ENCODE data around the gene YIF1B.

Gene YIF1B

DNA sequence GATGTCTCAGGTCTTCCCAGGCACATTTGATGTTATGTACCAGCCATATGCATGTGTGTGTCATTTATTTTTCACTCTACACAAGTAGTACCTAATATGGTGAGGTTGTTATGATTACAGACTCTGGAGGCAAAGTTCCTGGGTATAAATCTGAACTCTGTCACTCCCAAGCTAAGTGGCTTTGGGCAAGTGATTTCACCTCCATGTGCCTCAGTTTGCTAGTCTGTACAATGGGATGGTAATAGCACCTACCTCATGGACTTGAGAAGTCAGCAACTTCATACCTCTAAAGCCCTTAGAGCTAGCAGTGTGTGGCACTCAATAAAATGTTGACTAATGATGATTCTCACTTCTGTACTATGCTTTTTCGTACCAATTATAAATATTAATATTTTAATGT, 16.0 kb upstream of the YIF1B start:
- DNase-seq: no peak

DNA sequence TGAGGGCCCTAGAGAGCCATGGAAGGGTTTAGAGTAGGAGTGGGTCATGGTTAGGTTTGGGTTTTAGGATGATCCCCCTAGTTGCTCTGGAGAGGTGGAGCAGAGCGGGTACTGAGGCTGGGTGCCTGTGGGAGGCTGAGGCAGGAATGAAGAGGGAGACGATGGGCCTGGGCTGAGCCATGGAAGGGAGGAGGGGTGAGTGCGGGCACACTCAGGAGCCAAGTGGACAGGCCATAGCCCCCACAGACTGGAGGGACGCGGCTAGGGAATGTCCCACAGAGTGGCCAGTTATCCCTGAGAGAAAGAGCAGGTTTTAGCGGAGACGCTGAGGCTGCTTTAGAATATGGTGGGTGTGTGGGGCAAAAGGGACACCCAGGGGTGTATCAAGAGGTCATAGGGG, 13.9 kb upstream of the YIF1B start:
- no peak for DNase-seq

DNA sequence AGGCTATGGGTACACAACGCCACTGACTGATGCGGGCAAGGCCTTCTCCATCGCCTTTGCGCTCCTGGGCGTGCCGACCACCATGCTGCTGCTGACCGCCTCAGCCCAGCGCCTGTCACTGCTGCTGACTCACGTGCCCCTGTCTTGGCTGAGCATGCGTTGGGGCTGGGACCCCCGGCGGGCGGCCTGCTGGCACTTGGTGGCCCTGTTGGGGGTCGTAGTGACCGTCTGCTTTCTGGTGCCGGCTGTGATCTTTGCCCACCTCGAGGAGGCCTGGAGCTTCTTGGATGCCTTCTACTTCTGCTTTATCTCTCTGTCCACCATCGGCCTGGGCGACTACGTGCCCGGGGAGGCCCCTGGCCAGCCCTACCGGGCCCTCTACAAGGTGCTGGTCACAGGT, 10.8 kb upstream of the YIF1B start:
- DNase-seq: no peak

DNA sequence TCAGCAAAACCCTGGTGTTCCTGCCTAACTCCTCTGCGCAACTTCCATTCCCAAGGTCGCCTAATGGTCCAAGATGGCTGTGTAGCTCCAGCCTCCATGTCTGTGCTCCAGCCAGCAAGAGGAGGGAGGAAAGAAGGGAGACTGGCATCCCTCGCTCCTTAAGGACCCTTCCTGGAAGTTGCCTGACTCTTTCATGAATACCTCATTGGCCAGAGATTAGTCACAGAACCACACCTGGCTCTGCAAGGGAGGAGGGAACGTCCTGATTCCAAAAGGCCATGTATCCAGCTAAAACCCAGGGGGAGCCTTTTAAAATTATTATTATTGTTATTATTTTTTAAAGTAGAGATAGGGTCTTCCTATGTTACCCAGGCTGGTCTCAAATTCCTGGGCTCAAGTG, 8.7 kb upstream of the YIF1B start:
- DNase-seq: no peak

DNA sequence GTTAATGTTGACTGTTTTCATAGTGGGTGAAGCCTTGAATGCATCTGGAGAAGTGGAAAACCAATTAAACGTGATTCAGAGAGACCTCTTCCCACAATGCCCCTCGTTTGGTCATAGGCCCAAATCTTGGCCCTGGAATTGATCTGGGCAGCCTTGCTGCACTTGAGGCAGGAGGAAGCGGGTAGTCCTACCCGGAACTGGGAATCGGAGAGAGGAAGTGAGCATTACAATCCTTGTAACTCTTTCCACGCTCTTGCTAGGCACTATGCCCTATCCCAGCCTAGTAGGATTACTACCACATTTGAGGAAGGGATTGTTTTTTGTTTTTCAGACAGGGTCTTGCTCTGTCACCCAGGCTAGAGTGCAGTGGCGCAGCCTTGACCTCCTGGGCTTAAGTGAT, 7.5 kb upstream of the YIF1B start:
- no peak for DNase-seq

DNA sequence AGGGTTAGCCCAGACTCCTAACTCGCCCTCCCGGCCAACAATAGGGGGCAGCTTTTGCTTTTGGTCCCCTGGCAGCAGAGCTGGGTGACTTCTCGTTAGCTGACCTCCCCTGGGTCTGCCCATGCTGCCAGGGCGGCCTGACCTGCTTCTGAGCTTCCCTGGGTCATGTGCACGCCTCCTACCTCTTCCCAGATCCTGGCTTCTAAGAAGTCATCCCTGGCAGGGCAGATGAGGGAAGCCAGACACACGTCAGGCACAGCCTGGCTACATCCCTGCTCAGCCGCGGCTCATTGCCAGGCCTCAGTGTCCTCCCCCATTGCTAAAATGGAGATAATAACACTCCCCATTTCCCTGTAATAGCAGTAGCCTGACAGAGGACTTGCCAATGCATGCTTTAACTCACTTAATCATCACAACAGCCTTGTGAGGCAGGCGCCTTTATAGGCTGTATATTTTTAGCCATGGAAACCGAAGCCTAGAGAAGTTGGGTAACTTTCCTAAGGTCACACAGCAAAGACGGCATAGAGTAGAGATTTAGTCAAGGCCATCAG, 6.0 kb upstream of the YIF1B start:
- DNase-seq: no peak

DNA sequence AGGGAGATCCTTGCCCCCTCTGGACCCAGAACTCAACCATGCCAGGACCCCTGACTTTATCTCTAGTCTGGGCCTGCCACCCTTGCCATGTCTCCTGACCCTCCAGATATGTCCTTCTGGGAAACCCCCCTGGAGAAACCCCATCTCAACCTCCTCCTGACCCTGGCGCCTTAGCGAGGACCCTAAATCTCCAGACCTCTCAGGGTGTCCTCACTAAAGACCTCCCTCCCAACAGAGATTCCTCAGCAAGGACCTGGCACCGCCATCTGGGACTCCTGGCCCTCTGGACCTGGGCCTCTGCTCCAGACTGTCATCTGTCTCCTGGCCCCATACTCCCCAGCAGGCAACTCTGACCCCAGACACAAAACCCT, 5.2 kb upstream of the YIF1B start:
- DNase-seq: no peak

DNA sequence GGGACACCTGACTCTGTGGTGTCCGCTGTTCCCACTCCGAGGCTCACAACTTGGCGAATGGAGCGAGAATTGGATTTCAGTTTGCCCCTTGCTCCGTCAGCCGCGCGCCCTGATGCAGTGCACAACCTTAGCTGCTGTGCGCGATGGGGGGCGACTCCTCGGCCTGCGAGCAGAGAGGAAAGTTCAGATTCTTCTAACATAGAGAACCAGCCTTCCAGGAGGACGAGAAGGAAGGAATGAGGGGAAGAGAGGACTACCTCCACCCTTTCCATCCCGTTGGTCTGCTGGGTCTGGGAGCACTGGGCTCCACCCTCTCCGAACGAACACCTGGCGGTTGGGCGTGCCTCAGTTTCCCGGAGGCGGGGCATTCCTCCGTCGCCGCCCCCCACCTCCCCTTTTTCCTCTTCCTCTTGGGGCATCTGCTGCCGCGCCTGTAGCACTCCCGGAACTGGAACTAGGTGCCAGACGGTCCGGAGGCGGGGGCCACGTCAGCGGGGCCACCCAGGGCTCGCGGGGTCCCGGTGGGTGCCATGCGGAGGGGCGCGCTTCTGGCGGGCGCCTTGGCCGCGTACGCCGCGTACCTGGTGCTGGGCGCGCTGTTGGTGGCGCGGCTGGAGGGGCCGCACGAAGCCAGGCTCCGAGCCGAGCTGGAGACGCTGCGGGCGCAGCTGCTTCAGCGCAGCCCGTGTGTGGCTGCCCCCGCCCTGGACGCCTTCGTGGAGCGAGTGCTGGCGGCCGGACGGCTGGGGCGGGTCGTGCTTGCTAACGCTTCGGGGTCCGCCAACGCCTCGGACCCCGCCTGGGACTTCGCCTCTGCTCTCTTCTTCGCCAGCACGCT, 3.9 kb upstream of the YIF1B start, which contains the start of gene KCNK6:
Gene KCNK6 (plus strand): TSS at position 425 of the 838 bp plus-strand sequence. CDS start 106 bp downstream, at position 531.
- peak; percentile 63 to 69 for DNase-seq

DNA sequence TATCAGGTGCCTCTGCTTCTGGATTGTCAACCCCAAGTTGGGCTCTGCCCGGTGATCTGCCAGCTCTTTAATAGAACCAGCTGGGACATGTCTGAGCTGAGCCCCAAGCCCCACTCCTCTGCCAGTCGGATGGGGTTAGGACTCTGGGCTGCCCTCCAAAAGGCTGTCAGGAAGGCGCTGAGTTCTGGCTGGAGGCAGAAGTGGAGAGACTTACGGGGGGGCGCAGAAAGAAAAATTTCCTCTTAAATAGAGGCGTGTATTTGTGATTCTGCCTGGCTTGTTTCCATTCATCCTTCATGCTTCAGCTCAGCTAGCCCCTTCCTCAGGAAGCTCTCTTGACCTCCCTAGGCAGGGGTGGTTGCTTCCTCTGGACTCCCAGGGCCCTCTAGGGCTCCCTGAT, 2.9 kb upstream of the YIF1B start:
- DNase-seq: no peak

DNA sequence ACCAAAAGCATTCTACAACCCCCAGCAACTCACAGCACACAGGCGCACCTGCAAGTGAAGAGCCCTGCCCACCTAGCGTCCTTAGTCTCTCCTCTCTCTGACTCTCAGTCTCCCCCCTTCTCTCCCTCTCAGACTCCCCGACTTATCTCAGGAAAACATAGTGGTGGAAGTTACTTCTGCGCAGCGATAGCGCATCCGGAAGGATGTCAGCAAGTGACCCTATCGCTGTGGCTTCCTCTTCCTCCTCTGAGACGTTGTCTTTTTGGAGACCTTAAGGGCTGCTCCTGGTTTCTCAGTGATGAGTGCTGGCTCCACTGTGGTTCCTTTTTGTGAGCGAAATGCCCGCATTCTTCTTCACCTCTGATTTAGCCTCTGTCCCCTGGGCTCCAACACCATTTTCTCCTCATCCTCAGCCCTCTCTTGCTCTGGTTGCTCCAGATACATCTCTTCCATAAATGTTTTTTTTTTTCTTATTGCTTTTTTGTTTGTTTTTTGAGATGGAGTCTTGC, 1.4 kb upstream of the YIF1B start:
- peak; percentile 43 to 49 for DNase-seq

DNA sequence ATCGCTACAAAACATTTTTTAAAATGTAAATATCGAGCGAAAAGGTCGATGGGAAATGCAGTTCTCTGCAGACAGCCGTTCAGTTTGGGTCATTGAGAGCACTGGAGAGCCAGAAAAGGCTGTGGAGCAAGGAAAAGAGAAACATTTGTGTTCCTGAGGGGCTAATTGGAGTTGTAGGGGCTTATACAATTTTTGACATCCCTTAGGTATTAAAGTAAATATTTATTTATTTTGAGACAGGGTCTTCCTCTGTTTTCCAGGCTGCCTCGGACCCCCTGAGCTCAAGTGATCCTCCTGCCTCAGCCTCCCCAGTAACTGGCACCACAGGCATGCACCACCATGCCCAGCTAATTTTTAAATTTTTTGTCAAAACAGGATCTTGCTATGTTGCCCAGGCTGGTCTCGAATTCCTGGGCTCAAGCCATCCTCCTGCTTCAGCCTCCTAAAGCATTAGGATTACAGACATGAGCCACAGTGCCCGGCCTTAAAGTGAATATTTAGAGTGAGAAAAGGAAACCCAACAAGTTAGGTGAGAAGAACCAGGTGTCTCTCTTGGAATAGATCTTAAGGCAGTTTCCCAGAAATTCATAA, 825 bp upstream of the YIF1B start:
- no peak for DNase-seq

DNA sequence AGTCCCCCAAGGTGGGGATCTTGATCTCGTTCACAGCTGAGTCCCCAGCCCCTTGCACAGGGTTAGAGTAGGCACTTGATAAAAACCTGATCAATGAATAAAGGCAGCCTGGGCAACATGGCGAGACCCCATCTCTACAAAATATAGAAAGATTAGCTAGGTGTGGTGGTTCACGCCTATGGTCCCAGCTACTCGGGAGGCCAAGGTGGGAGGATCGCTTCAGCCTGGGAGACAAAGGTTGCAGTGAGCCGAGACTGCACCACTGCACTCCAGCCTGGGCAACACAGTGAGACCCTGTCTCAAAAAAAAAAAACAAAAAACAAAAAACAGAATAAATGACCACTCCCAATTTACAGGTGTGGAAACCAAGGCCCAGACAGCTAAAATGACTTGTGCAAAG, 4.8 kb downstream of the YIF1B start:
- no peak for DNase-seq

DNA sequence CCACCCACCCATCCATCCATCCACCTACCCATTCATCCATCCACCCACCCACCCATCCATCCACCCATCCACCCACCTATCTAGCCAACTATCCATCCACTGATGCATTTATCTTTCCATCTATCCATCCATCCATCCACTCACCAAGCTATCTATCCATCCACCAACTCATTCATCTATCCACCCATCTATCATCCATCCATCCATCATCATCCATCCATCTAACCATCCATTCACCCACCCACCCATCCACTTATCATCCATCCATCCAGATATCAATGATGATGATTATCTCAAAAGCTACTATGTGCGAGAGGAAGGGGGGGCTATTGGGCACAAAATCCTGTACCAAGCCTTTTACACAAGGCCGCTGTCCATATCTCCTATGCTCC, 5.5 kb downstream of the YIF1B start:
- DNase-seq: no peak

DNA sequence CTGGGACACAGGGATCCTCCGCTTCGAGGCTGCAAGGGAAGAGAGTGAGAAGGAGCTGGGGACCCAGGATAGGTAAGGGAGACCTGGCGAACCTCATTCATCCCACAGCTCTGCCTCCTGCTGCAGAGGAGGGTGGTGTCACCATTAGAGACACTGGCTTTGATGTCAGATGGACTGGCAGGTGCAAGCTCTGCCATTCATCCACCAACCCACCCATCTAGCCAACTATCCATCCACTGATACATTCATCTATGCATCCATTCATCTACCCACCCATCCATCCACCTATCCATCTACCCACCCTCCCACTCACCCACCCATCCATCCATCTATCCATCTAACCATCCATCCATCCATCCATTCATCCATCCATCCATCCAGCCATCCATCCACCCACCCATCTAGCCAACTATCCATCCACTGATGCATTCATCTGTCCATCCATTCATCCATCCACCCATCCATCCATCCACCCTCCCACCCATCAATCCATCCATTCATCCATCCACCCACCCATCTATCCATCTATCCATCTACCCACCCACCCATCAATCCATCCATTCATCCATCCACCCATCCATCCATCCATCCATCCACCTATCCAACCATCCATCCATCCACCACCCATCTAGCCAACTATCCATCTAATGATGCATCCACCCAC, 6.0 kb downstream of the YIF1B start:
- DNase-seq: no peak

DNA sequence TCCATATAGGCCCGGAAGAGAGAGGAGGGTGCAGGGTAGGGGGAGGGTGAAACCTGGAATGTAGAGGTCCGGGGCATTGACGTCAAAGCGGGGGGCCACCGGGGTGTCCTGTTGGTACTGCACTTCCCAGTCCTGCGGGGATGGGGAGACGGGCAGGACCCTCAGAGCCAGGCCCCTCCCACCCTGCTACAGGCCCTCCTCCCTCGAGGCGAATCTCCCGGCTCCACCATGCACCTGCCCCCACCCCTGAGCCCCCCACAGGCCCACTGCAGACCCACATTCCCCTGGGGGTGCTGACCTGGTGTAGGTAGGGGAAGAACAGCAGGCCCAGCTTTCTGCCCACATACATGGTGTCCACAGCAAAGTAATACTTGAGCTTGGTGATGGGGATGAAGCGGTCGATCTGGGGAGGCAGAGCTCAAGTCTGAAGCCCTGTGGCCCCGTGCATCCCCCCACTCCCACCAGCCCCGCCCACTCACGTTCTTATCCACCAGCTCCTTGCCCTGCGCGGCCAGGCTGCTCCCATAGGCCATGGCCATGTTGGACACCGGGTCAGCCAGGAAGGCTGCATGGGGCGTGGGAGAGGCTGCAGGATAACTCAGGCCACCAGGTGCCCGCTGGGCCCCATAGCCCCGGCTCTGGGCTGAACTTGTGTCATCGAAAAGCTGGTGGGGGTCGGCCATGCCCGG, 6.7 kb downstream of the YIF1B start:
- no peak for DNase-seq

DNA sequence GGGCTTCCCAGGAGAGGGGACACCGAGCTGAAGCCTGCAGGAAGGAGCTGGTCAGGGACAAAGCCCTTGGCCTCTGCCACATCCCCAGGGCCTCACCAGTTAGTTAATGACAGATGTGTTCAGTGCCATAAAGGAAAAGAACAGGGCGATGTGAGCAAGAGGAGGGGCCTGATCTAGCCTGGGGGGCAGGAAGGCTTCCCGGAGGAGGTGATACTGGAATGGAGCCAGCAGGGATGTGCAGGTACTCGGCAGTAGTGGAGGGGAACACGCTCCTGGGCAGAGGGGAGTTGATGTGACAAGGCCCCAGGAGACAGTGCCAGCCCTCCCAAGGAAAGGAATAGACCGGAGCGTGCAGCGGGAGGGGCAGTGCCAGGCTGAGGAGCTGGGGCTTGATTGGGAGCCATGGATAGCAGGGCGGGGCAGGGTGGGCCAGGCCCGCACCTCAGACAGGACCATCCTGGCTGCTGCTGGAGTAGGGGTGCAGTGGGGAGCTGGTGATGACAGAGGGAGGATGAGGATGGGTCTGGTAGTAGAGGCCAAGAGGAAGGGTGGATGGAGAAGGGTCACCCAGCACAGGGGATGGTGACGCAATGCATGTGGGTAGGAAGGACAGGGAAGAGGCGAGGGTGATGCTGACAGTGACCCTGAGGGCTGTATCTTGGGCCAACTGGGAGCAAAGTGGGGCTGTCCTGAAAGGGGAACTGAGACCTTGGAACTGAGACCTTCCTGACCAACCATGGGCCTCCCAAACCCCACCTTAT, 7.6 kb downstream of the YIF1B start:
- no peak for DNase-seq

DNA sequence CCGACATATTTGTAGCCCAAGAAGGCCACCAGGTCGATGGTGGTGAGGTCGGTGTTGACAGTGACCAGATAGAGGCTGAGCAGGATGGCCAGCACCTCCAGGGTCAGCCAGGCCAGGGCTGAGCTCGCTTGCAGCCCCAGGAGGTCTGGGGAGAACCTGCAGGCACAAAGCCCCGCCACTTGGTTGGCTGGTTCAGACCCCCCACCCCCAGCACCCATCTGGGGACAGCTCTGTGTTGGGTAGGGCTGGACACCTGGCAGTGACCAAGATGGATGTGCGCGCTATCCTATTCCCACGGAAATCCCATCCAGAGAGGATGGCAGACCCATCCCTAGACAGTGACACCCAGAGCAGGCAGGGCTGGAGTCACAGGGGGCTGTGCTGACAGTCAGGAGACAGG, 8.2 kb downstream of the YIF1B start:
- DNase-seq: no peak

DNA sequence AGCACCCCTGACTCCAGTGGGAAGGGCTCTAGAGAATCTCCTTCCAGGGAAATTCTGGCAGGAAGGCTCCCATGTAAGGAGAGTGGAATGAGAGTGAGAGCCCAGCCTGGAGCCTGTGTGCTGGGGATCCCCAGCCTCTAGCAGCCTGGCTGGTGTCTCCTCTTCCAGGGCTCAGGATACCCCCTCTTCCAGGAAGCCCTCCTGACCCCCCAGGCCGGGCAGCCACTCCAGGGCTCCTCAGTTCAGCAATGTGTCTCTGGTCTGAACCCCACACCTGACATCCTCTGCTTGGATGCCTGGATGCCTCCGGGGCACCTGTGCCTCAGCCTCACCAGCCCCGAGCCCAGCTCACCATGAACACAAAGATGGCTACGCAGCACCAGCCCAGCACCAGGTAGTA, 8.7 kb downstream of the YIF1B start:
- no peak for DNase-seq

DNA sequence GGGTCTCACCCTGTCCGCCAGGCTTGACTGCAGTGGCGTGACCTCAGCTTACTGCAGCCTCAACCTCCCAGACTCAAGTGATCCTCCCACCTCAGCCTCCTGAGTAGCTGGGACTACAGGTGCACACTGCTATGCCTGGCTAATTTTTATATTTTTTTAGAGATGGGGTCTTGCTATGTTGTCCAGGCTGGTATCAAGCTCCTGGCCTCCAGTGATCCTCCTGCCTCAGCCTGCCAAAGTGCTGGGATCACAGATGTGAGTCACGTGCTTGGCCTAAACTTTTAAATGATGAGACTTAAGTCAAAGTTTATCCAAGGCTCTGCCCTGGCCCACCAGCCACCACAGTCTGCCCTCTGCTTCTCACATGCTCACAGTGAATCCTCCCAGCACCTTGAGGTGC, 9.5 kb downstream of the YIF1B start:
- no peak for DNase-seq

DNA sequence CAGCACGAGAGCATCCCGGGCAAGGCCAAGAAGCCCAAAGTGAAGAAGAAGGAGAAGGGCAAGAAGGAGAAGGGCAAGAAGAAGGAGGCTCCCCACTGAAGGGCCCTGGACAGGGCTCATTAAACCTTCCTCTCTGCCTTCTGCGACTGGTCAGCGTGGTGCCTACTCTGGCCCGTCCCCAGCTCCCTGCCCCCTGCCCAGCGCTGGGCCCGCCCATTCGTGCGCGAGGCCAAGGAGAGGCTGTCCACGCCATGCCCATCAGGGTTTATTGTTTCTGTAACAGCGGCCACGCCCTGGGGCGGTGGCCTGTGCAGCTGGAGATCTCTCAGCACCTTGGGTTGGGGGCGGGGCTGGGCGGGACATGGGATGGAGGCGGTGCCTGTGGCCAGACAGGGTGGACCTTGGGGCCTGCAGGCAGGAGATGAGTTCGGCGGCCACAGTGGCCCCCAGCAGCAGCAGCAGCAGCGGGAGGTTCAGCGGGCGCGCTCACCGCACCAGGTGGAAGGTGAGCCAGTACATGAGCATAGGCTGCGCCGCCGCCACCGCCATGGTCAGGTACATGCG, 10.8 kb downstream of the YIF1B start:
- DNase-seq: no peak

DNA sequence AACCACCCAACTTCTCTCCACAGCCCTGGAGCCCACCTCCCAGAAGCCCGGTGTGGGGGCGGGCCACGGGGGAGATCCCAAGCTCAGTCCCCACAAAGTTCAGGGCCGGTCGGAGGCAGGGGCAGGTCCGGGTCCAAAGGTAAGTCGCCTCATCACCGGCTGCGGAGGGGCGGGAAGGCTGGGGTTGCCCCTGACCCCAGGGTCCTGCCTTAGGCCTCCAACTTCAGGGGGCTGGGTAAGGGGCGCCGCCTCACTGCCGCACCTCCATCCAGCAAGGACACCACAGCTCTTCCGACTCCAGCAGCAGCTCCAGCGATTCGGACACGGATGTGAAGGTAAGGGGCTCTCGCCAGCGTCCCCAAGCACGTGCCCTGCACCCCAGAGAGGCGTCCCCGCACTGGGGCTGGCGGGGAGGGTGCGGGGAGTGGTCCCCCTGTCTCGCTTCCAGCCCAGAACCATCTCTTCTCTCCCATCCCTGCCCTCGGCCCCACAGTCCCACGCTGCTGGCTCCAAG, 11.3 kb downstream of the YIF1B start:
- DNase-seq: no peak
